Fibroblast of skin of scalp (primary cell): ENCODE data around the gene KCNK17.

ENCODE experiments used
- DNase-seq: peaks from one replicate; pipeline ENCODE4 v3.0.0-alpha.2; 2013

Gene KCNK17

DNA sequence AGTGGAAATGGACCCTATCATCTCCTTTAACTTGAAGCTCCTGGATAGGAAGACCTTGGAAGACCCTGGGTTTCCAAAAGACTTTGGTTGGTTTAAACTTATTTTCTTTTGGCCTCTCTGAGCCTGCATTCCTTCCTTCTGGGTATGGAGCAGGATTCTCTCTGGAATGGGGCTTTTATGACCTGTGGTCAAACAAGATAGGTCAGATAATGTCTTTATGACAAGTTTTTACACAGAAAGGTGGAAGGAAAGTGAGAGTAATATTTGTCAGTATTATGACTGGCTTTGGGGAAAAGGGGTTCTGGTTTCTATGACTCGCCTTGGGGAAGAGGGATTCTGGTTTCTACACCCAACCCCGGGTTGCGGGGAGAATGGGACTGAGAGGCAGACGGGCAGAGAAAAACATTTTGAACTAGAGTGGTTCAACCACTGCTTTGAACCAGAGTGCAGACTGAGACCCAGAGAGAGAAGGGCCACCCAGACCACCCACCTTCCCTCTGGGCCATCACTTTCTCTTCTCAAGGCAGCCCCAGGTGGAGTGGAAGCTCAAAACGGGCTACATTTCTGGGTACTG, 47.4 kb downstream of the KCNK17 start:
- DNase-seq: no peak

DNA sequence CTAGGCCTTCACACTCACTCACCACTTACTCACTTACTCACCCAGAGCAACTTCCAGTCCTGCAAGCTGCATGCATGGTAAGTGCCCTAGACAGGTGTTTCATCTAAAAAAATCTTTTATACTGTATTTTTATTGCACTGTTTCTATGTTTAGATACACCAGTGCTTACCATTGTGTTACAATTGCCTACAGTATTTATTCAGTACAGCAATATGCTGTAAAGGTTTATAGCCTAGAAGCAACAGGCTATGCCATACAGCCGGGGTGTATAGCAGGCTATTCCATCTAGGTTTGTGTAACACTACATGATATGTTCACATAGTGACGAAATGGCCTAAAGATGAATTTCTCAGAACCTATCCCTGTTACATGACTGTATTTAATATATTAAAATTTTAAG, 47.8 kb downstream of the KCNK17 start:
- DNase-seq: no peak

DNA sequence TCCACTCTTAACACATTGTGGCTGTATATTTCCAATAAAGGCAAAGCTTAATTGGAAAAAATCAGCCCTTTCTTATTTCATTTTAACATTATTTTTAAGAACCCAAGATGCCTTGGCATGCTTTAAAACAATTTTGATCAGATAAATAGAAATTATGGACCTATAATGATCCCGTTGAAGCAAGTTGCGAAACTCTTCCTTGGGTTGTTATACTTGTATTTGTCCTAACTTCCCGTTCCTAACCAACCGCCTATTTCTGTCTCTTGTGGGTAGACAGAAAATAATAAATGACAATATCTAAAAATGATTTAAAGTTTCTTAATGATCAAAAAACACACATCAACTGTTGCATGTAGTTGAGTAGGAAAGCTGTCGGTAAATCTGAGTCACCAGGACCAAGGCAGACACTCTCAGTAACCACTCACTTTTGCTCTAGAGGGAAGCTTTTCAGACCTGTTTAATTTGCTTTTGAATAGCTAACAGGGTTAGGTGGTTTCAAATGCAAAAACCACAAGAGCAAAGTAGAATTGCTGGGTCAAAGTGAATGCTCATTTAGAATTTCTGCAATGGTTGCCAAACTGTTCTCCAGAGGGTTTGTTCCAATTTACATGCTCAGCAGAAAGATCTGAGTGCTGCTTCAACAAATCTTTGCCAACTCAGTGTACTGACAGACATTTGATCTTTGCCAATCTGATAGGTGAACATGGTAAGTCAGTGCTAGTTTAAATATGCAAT, 50.7 kb downstream of the KCNK17 start:
- no peak for DNase-seq

DNA sequence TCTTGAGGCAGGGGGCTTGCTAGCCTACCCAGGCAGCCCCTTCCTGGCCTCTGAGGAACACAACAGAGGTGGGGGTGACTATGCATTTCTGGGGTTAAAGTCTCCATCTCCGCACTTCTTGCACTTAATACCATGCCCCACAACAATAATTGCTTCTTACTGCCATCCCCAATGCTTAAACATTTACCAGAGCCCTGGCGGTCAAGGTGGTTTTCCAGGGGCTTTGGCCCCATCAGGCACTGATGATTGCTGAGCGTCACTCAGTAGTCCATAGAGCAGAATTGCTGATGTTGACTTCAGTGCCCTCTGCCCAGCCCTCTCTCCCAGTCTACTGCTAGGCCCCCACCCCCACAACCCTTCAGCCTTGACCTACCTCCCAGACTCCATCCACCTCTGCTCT, 52.5 kb downstream of the KCNK17 start:
- DNase-seq: no peak

DNA sequence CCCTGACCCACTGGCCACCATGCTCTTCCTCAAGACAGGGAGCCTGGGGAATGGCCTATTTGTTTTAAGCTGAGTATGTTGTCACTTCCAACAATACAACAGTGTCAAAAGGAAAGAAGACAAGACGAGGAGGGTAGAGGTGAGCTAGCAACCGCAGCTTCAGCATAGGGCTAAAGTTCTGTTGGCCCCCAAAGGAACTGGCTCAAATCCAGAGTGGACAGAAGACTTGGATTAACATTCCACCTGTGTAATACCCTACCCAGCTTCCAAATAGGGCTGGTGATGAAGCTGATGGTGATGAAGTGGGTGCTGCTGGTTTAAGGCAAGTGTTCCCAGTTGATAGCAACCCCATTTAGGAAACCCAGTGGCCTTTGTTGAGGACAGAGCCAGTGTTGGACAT, 53.3 kb downstream of the KCNK17 start:
- no peak for DNase-seq

DNA sequence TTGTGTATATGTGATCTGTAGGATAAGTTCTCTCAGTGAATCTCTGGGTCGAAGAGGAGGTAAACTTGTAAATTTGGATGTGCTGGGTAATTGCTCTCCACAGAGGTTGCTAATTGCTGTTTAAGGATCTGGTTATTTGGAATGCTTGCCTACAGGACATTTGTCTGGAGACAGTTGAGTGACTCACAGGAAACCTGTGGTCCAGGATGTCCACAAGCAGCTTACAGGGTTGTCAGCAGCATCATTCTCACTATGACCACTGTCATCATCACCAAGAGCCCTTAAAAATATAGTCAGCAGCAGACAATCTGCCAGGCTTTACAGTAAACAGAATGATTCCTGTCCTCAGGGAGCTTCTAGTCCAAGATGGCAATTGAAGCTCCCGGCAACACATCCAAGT, 53.8 kb downstream of the KCNK17 start:
- DNase-seq: no peak

DNA sequence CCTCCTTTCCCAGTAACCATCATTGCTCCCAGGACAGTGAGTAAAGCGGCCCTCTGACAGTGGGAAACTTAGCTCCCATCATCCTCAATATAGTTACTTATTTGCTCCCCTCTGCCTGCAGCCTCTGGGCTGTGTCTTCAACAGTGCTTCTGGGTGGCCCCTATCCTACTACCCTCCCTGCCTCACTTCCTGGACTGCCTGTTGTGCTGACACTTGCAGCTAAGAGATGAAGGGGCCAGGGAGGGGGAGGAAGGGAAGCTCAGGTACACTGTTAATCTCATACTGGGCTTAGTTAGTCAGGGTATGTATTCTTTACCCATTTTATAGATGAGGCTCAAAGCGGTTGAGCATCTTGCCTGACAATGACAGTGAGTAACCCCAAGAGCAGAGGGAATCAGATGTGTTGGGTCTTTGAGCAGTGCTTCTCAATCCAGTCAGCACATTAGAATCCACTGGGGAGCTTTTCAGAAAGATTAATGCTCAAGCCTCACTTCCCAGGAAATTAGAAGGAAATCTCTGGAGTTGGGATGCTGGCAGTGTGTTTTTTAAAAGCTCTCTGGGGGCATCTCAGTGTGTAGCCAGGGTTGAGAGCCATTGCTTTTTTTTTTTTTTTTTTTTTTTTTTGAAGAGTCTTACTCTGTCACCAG, 57.8 kb downstream of the KCNK17 start:
- no peak for DNase-seq

DNA sequence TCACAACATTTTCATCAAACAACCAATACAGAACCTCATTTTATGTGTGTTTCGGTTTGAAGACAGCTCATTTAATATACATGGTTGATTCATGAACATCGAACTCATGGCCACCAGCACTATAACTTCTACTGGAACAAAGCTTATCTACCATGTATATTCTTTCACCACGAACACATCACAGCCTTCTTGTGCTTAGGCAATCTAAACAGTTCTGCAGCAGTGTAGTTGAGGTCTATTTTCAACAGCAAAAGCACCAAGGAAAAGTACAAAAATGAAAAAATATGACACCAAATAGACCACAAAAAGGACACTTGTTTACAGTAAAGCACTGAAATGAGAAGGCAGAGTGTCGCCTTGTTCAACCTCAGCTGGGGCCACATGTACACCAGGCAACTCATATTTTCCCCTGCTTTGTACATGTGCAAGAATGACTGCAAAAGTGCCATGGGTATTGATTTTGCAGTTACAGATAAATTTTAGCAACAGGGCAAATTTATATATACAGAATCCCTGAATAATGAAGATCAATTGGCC, 59.2 kb downstream of the KCNK17 start:
- DNase-seq: no peak

DNA sequence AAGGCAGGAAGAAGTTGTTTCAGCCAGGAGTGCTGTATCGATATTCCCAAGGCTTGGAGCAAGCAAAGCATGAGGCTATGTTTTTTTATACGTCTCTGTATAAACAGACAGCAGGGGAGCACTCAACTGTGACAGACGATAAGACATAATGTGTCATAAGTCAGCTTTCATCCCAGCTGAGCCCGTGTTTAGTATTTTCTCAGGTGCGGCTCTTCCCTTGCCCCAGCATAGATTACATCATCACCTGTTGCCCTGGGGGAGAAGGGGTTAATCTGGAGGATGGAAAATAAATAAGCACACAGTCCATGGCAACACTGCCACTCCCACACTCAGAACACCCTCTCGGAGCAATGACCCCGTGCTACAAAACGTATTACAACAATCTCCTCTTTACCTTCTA, 62.8 kb downstream of the KCNK17 start:
- DNase-seq: no peak

DNA sequence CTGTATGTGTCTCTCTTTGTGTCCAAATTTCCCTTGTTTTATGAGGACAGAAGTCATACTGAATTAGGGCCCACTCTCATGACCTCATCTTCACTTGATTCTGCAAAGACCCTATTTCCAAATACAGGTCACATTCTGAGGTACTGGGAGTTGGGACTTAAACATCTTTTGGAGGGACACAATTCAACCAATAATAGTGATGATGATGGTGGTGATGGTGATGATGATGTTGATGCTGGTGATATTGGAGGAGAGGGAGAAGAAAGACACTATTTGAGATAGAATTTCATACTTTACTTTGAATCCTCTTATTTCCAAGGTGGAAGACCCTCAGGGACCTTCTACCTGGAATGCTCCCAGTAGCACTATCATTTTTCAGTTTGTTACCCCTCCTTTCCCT, 63.7 kb downstream of the KCNK17 start:
- DNase-seq: no peak

DNA sequence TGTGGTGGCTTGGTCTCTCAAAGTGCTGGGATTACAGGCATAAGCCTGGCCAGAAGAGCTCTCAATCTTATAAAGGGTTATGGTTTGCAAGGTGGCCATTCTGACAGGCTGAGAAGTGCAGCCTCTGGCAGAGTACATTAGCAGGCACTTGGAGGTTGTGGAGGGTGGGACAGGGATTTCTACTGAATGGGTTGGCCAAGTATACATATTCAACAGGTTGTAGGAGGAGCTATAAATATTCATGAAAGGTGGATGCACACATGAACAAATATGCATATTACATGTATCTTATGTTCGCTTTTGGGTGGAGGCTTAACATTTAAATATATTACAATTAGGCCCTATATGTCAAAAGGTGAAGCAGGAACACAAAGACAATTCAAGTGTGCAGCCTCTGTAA, 64.9 kb downstream of the KCNK17 start:
- DNase-seq: no peak
